IPS-15b (cell line): ENCODE data around the gene WNT3A.

Experiments
- H3K27me3 ChIP-seq: one replicate; pipeline ENCODE4 v1.6.1; 2013; ENCODE audit warnings: low read length; ENCODE audit not compliant: control insufficient read depth, insufficient read depth
- H3K36me3 ChIP-seq: one replicate; pipeline ENCODE4 v1.6.1; 2013; ENCODE audit warnings: low read length; ENCODE audit not compliant: control insufficient read depth, insufficient read depth
- H3K4me1 ChIP-seq: one replicate; pipeline ENCODE4 v1.6.1; 2013; ENCODE audit warnings: mild to moderate bottlenecking, low read length; ENCODE audit not compliant: control insufficient read depth, insufficient read depth
- H3K4me3 ChIP-seq: one replicate; pipeline ENCODE4 v1.5.1; 2013; ENCODE audit warnings: low read depth, low read length
- H3K9ac ChIP-seq: one replicate; pipeline ENCODE4 v1.6.1; 2013; ENCODE audit warnings: low read depth, mild to moderate bottlenecking, low read length
- H3K9me3 ChIP-seq: one replicate; pipeline ENCODE4 v1.6.1; 2013; ENCODE audit warnings: mild to moderate bottlenecking, low read length; ENCODE audit not compliant: control insufficient read depth, insufficient read depth

Gene WNT3A

GRCh38 chr1:228041316-228041715 is 34.5 kb downstream of the WNT3A start:
- H3K9ac ChIP-seq: no peak overlapping the region
- H3K9me3 ChIP-seq: no peaks in the 10 kb centered on the region
- no peaks in the 10 kb centered on the region for H3K36me3 ChIP-seq
- no peak overlapping the region for H3K4me3 ChIP-seq
- no peaks in the 10 kb centered on the region for H3K4me1 ChIP-seq
- H3K27me3 ChIP-seq: peaks cover 49% of the 10 kb centered on the region

DNA sequence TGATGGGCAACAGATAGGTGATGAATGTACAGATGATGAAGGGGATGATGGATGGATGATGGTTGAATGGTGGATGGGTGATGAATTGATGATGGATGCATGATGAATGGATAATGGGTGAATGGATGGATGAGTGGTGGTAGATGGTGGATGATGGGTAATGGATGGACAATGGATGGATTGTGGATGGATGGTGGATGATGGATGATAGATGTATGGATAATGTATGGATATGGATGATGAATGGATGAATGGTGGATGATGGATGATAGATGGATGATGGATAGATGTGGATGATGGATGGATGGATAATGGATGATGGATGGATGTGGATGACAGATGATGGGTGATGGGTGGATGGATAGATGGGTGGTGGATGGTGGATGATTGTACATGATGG is 35.7 kb downstream of the WNT3A start:
- H3K9ac ChIP-seq: no peak overlapping the region
- no peaks in the 10 kb centered on the region for H3K9me3 ChIP-seq
- H3K27me3 ChIP-seq: peaks cover 44% of the 10 kb centered on the region
- no peaks in the 10 kb centered on the region for H3K36me3 ChIP-seq
- H3K4me3 ChIP-seq: no peak overlapping the region
- H3K4me1 ChIP-seq: no peaks in the 10 kb centered on the region

DNA sequence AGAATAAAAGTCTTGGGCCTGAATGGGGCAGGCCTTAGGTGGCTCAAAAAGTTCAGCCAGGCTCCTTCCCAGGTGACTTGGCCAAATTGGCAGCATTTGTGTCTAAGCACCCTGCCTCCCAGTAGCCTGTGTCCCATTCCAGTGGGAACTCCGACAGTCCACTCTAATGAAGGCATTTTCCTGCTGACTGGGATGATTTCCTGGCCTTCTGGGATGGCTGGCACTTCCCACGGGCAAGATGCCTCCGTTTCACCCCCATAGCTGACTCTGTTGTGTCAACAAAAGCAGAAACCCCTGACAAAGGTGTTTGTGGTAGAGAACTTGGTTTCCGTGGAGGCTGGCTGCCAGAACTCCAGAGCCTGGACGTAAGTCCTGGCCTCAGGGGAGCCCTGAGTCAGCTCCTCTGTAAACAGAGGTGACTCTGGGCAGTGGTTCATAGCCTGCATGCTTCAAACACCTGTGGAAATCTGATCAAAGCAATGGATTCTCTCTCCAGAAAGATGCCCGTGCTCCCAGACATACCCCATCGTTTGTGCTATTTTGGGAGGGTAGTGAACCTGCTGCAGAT is 36.6 kb downstream of the WNT3A start:
- H3K4me3 ChIP-seq: no peak overlapping the region
- H3K27me3 ChIP-seq: peaks cover 39% of the 10 kb centered on the region
- H3K4me1 ChIP-seq: no peaks in the 10 kb centered on the region
- no peaks in the 10 kb centered on the region for H3K36me3 ChIP-seq
- no peaks in the 10 kb centered on the region for H3K9me3 ChIP-seq
- H3K9ac ChIP-seq: no peak overlapping the region

DNA sequence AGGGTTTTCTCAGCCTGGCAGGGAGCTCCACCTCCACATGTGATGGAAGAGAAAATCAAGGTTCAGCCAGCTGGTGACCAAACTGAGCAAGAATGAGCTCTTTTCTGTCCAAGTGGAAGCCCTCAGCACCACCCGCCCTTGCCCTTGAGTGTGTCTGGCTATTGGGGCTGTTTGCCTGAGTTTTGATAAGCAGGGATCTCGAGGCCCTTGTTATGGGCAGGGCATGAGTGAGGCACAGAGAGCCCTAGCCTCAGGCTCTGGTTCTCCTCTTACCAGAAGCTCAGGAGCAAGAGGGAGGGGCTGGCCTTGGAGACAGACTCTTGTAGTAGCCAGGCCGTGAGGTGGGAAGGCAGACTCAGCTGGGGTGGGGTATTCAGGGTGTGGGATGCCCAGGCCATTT is 38.2 kb downstream of the WNT3A start:
- H3K4me1 ChIP-seq: no peaks in the 10 kb centered on the region
- no peak overlapping the region for H3K4me3 ChIP-seq
- peaks cover 27% of the 10 kb centered on the region for H3K27me3 ChIP-seq
- no peak overlapping the region for H3K9ac ChIP-seq
- no peaks in the 10 kb centered on the region for H3K36me3 ChIP-seq
- H3K9me3 ChIP-seq: no peaks in the 10 kb centered on the region

- H3K9me3 ChIP-seq: no peaks in the 10 kb centered on the region
- no peaks in the 10 kb centered on the region for H3K4me1 ChIP-seq
- H3K36me3 ChIP-seq: no peaks in the 10 kb centered on the region
- H3K4me3 ChIP-seq: no peak overlapping the region
- H3K27me3 ChIP-seq: peaks cover 24% of the 10 kb centered on the region
- H3K9ac ChIP-seq: no peak overlapping the region
Observed at GRCh38 chr1:228045405-228045804, 38.6 kb downstream of the WNT3A start.

- H3K36me3 ChIP-seq: no peaks in the 10 kb centered on the region
- H3K4me1 ChIP-seq: no peaks in the 10 kb centered on the region
- peaks cover 24% of the 10 kb centered on the region for H3K27me3 ChIP-seq
- H3K9ac ChIP-seq: no peak overlapping the region
- no peak overlapping the region for H3K4me3 ChIP-seq
- no peaks in the 10 kb centered on the region for H3K9me3 ChIP-seq
Observed at GRCh38 chr1:228045871-228046270, 39.1 kb downstream of the WNT3A start.

DNA sequence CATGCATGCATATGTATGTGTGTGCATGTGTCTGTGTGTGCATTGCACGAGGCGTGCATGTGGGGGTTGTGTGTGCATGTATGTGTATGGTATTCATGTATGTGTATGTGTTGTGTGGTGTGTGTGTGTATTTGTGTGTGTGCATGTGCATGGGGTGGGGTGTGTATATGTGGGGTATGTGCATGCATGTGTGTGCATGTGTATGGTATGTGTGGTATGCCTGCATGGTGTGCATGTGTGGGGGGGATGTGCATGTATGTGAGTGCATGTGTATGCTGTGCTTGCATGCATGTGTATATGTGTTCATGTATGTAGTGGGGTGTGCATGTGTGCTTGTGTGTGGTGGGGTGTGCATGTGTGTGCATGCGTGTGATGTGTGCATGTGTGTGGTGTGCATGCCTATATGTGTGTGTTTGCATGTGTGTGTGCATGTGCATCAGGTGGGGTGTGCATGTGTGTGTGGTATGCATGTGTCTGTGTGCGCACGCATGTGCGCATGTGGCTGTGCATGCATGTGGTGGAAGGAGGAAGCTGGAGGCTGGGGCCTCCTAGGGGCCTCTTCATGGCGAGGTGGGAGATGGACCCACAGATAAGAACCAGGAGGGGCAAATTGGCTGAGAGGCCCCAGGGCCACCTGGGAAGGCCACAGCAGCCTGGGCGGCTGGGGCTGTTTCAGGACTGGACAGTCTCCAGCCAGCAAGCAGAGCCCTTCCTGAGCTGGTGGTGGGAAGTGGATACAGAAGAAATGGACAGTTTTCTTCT is 39.8 kb downstream of the WNT3A start:
- Histone ChIP-seq H3K36me3 (no peaks in the 10 kb centered on the region), H3K9me3 (no peaks in the 10 kb centered on the region), H3K27me3 (peaks cover 21% of the 10 kb centered on the region), H3K4me1 (no peaks in the 10 kb centered on the region), H3K9ac (no peak overlapping the region), H3K4me3 (no peak overlapping the region)

GRCh38 chr1:228047183-228047466 is 40.3 kb downstream of the WNT3A start:
- Histone ChIP-seq H3K27me3 (peaks cover 19% of the 10 kb centered on the region), H3K9me3 (no peaks in the 10 kb centered on the region), H3K4me1 (no peaks in the 10 kb centered on the region), H3K36me3 (no peaks in the 10 kb centered on the region), H3K4me3 (no peak overlapping the region), H3K9ac (no peak overlapping the region)

GRCh38 chr1:228048120-228048519 is 41.3 kb downstream of the WNT3A start:
- H3K27me3 ChIP-seq: peaks cover 15% of the 10 kb centered on the region
- H3K4me1 ChIP-seq: no peaks in the 10 kb centered on the region
- no peak overlapping the region for H3K9ac ChIP-seq
- no peaks in the 10 kb centered on the region for H3K9me3 ChIP-seq
- H3K36me3 ChIP-seq: no peaks in the 10 kb centered on the region
- H3K4me3 ChIP-seq: no peak overlapping the region

GRCh38 chr1:228048659-228049298 is 42.0 kb downstream of the WNT3A start:
- Histone ChIP-seq H3K4me3 (no peak overlapping the region), H3K9ac (no peak overlapping the region), H3K27me3 (peaks cover 15% of the 10 kb centered on the region), H3K4me1 (no peaks in the 10 kb centered on the region), H3K9me3 (no peaks in the 10 kb centered on the region), H3K36me3 (no peaks in the 10 kb centered on the region)

- Histone ChIP-seq H3K4me3 (no peak overlapping the region), H3K27me3 (peaks cover 12% of the 10 kb centered on the region), H3K4me1 (no peaks in the 10 kb centered on the region), H3K9ac (no peak overlapping the region), H3K9me3 (no peaks in the 10 kb centered on the region), H3K36me3 (no peaks in the 10 kb centered on the region)
Observed at GRCh38 chr1:228050571-228051231, 43.9 kb downstream of the WNT3A start.
